HTR-8/SVneo (cell line): ENCODE results near the gene RAD51C.
"Not testable (repeated sequence)": the region's sequence is repeated elsewhere in the genome, so short reads cannot be mapped to it uniquely, and the experiment has no call there.

Experiments
- DNase-seq: peaks from one replicate; pipeline ENCODE4 v3.0.0; 2011; ENCODE audit warnings: low spot score, mixed read lengths; ENCODE audit not compliant: insufficient read length
- FAIRE-seq: peaks from 2 replicates; lab custom pipeline; 2011; peaks lifted over from hg19 to GRCh38; lab: Jason Lieb, UNC

RAD51C gene

GRCh38 chr17:58679263-58680037 lies 13.0 kb upstream of the RAD51C start:
- FAIRE-seq, result no peak
- DNase-seq, result no peak

DNA sequence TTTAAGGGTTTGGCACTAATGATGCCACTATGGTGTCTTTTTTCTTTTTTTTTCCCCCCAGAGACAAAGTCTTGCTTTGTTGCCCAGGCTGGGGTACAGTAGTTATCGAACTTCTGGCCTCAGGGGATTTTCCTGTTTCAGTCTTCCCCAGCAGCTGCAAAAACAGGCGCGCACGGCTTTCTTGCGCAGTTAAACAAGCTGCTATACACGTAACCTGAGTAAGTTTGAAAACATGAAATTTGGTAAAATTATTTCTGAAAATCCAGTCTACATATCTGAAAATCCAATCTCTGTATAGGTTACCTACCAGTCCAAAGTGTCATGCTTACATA lies 12.4 kb upstream of the RAD51C start:
- no peak for FAIRE-seq
- no peak for DNase-seq

DNA sequence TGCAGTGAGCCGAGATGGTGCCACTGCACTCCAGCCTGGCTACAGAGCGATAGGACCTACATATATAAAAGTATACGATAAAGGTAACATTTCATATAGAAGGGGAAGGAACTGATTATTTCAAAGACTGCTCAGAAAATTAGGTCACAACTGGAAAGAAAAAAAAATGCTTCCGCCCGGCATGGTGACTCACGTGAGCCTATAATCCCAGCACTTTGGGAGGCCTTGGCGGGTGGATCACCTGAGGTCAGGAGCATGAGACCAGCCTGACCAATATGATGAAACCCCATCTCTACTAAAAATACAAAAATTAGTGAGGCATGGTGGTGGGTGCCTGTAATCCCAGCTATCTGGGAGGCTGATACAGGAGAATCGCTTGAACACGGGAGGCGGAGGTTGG lies 8.4 kb upstream of the RAD51C start:
- no peak for FAIRE-seq
- DNase-seq, result no peak

- DNase-seq, FAIRE-seq: not testable (repeated sequence)
Observed at GRCh38 chr17:58684462-58684861, 7.9 kb upstream of the RAD51C start.

GRCh38 chr17:58686980-58687379 lies 5.4 kb upstream of the RAD51C start:
- DNase-seq (no peak), FAIRE-seq (no peak)

- no peak for DNase-seq
- no peak for FAIRE-seq
Observed at GRCh38 chr17:58688521-58688920, 3.9 kb upstream of the RAD51C start.

DNA sequence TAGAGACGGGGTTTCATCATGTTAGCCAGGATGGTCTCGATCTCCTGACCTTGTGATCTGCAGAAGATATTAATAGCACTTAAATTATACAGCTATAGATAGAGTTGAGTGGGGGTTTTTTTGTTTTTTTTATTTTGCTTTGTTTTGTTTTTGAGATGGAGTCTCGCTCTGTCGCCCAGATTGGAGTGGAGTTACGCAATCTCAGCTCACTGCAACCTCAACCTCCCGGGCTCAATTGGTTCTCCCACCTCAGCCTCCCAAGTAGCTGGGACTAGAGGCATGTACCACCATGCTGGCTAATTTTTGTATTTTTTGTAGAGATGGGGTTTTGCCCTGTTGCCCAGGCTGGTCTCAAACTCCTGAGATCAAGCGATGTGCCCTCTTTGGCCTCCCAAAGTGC lies 2.4 kb upstream of the RAD51C start:
- not testable (repeated sequence) for FAIRE-seq, DNase-seq

GRCh38 chr17:58691701-58692238 lies 632 bp upstream of the RAD51C start, which contains the start of gene TEX14:
TSS of gene TEX14 (minus strand) at chr17:58692045. CDS start at chr17:58652001, 40,044 bp downstream.
- no peak for FAIRE-seq
- no peak for DNase-seq

GRCh38 chr17:58693208-58693607 lies 806 bp downstream of the RAD51C start:
- no peak for DNase-seq
- FAIRE-seq, result peak; percentile 9

- FAIRE-seq (no peak), DNase-seq (no peak)
Observed at GRCh38 chr17:58693751-58694150, 1.3 kb downstream of the RAD51C start.

GRCh38 chr17:58694302-58694701 lies 1.9 kb downstream of the RAD51C start:
- DNase-seq, result no peak
- no peak for FAIRE-seq

- no peak for DNase-seq
- no peak for FAIRE-seq
Observed at GRCh38 chr17:58694826-58695225, 2.4 kb downstream of the RAD51C start.

GRCh38 chr17:58699771-58700170 lies 7.4 kb downstream of the RAD51C start:
- no peak for FAIRE-seq
- DNase-seq, result no peak

GRCh38 chr17:58702045-58702476 lies 9.7 kb downstream of the RAD51C start:
- FAIRE-seq, result no peak
- DNase-seq, result no peak

GRCh38 chr17:58702708-58703107 lies 10.3 kb downstream of the RAD51C start:
- no peak for FAIRE-seq
- no peak for DNase-seq

DNA sequence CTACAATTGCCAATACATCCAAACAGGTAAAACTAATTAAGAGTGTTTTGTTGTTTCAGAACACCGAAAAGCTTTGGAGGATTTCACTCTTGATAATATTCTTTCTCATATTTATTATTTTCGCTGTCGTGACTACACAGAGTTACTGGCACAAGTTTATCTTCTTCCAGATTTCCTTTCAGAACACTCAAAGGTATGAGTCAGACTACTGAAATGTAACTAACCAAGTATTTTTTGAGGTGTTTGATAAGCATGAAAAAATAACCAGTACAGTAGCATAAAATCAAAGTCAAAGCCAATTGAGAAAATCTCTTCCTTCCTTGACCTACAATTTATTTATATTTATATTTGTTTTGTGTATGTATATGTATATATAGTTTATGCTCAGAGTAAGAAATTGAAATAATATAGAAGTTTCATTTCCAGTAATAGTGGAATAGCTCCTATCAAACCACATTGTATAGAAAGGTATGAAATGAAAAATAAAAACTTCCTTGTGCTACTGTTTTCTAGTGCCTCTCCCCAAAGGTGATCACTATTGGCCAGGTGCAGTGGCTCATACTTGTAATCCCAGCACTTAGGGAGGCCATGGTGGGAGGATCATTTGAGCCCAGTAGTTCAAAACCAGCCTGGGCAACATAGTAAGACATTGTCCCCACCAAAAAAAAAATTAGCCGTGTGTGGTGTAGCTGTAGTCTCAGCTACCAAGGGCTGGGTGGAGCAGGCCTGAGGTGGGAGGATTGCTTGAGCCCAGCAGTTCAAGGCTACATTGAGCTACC lies 10.9 kb downstream of the RAD51C start:
- no peak for FAIRE-seq
- peak; percentile 61 for DNase-seq

DNA sequence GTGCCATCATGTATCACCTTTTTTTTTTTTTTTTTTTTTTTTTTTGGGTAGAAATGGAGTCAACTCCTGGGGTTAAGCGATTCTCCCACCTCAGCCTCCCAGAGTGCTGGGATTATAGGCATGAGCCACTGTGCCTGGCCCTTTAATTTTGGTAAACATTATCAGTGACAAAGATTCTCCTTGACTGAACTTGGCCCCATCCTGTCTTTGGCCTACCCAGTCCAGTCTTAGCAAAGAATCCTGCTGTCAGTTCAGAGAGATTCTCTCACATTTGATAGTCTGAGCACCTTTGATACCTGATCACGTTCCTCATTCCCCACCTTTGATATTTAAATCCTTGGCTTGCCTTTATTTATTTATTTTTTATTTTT lies 11.5 kb downstream of the RAD51C start:
- DNase-seq (no peak), FAIRE-seq (no peak)

DNA sequence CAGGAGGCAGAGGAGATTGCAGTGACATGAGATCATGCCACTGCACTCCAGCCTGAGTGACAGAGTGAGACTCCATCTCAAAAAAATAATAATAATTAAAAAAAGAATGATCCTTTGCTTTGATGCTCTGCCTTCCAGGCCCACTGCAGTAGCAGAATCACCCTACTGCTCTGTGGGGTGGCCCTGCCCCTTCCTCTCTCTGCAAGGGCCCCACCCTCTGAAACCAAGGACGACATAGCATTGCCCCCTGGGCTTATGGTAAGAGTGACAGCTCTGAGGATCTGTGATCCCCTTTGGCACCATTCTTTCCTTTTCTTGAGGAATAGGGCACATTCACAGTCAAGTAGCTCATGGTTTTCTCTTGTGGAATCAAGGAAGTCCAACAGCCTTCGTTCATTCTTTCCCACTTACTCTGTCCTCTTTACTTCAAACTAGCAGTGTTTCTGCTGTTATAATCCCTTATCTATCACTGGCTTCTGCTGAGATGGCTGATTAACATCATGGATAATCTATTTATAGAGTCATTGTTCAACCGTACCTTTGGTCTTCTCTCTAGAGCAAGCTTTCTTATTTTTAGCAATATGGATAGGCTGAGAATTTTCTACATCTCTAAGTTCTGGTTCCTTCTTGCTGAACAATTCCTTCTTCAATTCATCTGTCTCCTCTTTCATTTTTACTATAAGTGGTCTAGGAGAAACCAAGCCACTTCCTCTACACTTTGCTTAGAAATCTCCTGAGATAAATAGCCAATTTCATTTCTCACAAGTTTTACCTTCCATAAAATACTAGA lies 14.1 kb downstream of the RAD51C start:
- DNase-seq (no peak), FAIRE-seq (no peak)

DNA sequence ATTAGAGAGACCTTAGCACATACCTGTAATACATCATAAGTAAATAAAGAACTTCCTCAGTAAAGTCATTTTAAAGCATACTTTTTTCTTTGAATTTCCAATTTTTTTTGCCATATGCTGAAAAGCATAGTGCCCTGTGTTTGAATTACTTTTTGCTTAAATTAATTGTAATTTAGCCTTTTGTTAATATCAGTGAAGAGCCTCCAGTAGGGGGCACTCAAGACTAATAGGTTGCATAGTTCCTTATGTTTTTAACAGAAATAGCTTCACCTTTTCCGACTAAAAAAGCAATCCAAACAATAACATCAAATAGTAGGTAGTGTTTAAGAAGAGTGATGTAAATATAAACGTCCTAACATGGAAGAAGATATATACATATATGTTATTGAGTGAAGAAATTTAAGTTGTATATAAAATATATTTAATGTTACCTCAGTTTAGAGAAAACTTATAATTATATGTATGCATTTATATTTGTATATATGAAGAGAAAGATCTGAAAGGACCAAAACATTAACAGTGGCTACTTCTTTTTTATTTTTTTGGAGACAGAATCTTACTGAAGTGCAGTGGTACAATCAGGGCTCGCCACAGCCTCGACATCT lies 18.6 kb downstream of the RAD51C start:
- FAIRE-seq (no peak), DNase-seq (peak; percentile 61)

GRCh38 chr17:58722274-58722673 lies 29.9 kb downstream of the RAD51C start:
- FAIRE-seq (no peak), DNase-seq (no peak)
